Nephron progenitor cell (in vitro differentiated cells): ENCODE data around the gene SLC17A3.

ENCODE experiments used
- DNase-seq: peaks from one replicate; pipeline ENCODE4 v3.0.0; 2021
- H3K27ac Mint-ChIP-seq: 2 replicates; pipeline ENCODE4 v1.8.0; 2021; ENCODE audit warnings: mild to moderate bottlenecking, moderate library complexity, mixed read lengths
- H3K27me3 Mint-ChIP-seq: 2 replicates; pipeline ENCODE4 v1.8.0; 2021; ENCODE audit warnings: mild to moderate bottlenecking, low read depth, mixed read lengths; ENCODE audit not compliant: poor library complexity
- H3K36me3 Mint-ChIP-seq: 2 replicates; pipeline ENCODE4 v1.8.0; 2021; ENCODE audit warnings: low read depth, mixed read lengths
- H3K4me1 Mint-ChIP-seq: 2 replicates; pipeline ENCODE4 v1.8.0; 2021; ENCODE audit warnings: mixed read lengths
- H3K4me3 Mint-ChIP-seq: 2 replicates; pipeline ENCODE4 v1.8.0; 2021; ENCODE audit warnings: mild to moderate bottlenecking, moderate library complexity, mixed read lengths
- H3K9me3 Mint-ChIP-seq: 2 replicates; pipeline ENCODE4 v1.8.0; 2021; ENCODE audit warnings: mild to moderate bottlenecking, moderate library complexity, mixed read lengths
- CTCF ChIP-seq: fragments of 200-600 bp; sonication (generic); IDR thresholded peaks from 2 replicates; pipeline ENCODE4 v1.5.0; 2021; ENCODE audit warnings: antibody characterized with exemption

SLC17A3 gene

DNA sequence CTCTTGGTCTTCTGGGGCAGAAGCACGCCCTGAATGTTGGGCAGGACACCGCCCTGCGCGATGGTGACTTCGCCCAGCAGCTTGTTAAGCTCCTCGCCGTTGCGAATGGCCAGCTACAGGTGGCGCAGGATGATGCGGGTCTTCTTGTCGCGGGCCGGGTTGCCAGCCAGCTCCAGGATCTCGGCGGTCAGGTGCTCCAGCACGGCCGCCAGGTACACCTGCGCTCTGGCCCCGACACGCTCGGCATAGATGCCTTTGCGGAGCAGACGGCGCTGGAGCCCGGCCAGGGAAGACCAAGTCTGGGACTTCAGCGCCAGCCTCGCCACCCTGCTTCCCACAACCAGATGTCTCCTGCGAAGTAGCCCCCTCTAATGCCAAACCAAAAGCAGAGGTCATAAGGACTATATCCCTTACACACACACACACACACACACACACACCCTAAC lies 8.0 kb upstream of the SLC17A3 start:
- no peaks in the 10 kb centered on the region for H3K9me3 Mint-ChIP-seq
- TF ChIP-seq CTCF, result no peak
- H3K4me1 Mint-ChIP-seq, result peaks cover 8% of the 10 kb centered on the region
- H3K27ac Mint-ChIP-seq, result no peak overlapping the region
- no peaks in the 10 kb centered on the region for H3K36me3 Mint-ChIP-seq
- DNase-seq, result no peak
- H3K4me3 Mint-ChIP-seq, result no peak overlapping the region
- H3K27me3 Mint-ChIP-seq, result peaks cover 22% of the 10 kb centered on the region

DNA sequence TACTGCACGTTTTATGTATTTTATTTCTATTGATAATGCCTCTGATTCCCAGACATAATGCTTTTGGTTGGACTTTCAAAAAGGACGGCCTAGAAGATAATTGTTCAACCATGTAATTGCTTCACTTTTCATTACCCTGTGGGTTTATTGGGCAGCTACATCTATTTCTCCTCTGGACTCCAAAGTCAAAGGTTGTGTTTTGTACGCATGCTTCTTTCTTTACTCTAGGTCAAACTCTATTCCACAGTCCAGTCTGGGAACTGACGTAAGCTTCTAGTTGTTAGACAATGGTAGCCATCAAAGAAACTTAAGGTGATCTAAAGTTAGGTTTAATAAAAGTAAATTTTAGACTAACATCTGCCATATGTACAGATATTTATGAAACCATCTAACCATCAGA lies 6.6 kb upstream of the SLC17A3 start:
- H3K27me3 Mint-ChIP-seq, result peaks cover 22% of the 10 kb centered on the region
- no peaks in the 10 kb centered on the region for H3K9me3 Mint-ChIP-seq
- TF ChIP-seq CTCF, result no peak
- H3K4me3 Mint-ChIP-seq, result no peak overlapping the region
- no peaks in the 10 kb centered on the region for H3K36me3 Mint-ChIP-seq
- H3K27ac Mint-ChIP-seq, result no peak overlapping the region
- peaks cover 8% of the 10 kb centered on the region for H3K4me1 Mint-ChIP-seq
- DNase-seq, result no peak

DNA sequence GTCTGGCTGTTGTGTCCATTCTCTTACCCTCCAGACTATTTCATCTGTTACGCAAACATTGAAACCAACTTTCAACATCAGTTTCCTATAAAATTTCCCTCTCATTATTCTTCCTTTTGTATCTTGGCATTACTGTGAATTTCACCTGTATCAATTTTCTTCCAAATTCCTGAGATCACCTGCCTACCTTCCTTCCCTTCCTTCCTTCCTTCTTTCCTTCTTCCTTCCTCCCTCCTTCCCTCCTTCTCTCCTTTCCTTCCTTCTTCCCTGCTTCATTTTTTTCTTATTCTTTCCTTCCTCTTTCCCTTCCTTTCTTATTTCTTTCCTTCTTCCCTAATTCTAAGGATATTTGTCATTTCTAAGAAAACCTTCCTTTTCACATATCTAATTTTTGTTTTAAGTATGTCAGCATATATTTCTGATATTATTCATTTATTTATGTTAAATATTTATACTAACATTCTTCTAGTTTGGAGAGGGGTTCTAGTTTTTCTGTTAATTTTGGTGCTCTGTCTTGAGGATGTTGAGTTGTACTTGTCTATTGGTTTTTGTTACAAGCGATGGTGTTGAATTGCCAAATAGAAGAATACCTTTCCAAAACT lies 4.8 kb upstream of the SLC17A3 start:
- DNase-seq, result no peak
- no peaks in the 10 kb centered on the region for H3K9me3 Mint-ChIP-seq
- H3K4me3 Mint-ChIP-seq, result no peak overlapping the region
- H3K36me3 Mint-ChIP-seq, result no peaks in the 10 kb centered on the region
- TF ChIP-seq CTCF, result no peak
- H3K27ac Mint-ChIP-seq, result no peak overlapping the region
- H3K27me3 Mint-ChIP-seq, result peaks cover 19% of the 10 kb centered on the region
- H3K4me1 Mint-ChIP-seq, result peaks cover 3% of the 10 kb centered on the region

GRCh38 chr6:25875926-25876602 lies 2.0 kb upstream of the SLC17A3 start:
- TF ChIP-seq CTCF, result no peak
- no peaks in the 10 kb centered on the region for H3K4me1 Mint-ChIP-seq
- H3K27ac Mint-ChIP-seq, result no peak overlapping the region
- H3K36me3 Mint-ChIP-seq, result no peaks in the 10 kb centered on the region
- no peaks in the 10 kb centered on the region for H3K9me3 Mint-ChIP-seq
- no peak for DNase-seq
- no peak overlapping the region for H3K4me3 Mint-ChIP-seq
- peaks cover 20% of the 10 kb centered on the region for H3K27me3 Mint-ChIP-seq

- H3K36me3 Mint-ChIP-seq, result no peaks in the 10 kb centered on the region
- TF ChIP-seq CTCF, result no peak
- no peaks in the 10 kb centered on the region for H3K4me1 Mint-ChIP-seq
- H3K27ac Mint-ChIP-seq, result no peak overlapping the region
- DNase-seq, result no peak
- peaks cover 16% of the 10 kb centered on the region for H3K27me3 Mint-ChIP-seq
- H3K9me3 Mint-ChIP-seq, result no peaks in the 10 kb centered on the region
- no peak overlapping the region for H3K4me3 Mint-ChIP-seq
Measured at GRCh38 chr6:25875563-25875905, 1.5 kb upstream of the SLC17A3 start.
